CD14-positive monocyte (primary cell): ENCODE measurements around the gene CWH43. TPM values are rescaled to one million over a fixed set of nuclear protein-coding genes. Genes with fewer than 3 reads are reported as not detected.

ENCODE experiments used
- polyA plus RNA-seq, 3 donors: library from polyadenylated mRNA; depleted of rRNA in 1 of 3; unstranded in 2 of 3; stranded (reverse) in 1 of 3; fragments of 300-500 nt in 2 of 3; fragments of >200 nt in 1 of 3; fragmentation: Illumina TruSeq in 2 of 3; gene quantifications; 1 replicate in 2 of 3; 2 replicates in 1 of 3; pipeline ENCODE4 v1.2.3, GENCODE V29; 2012 to 2021
- small RNA-seq: library from RNA; depleted of rRNA; stranded (forward); fragments of <200 nt; gene quantifications from one replicate; pipeline ENCODE3, GENCODE V24; 2012; ENCODE audit warnings: low read depth; ENCODE audit not compliant: insufficient read length

Gene CWH43
- polyA plus RNA-seq, 3 donors = not detected

Small RNA genes lying within 50 kb of the gene (small RNA-seq; reads per million reads assigned to genes)
- gene AC020593.1 = not detected

Other genes with a start within 250 kb of the CWH43 start
- 10 to 100 TPM; 10.8 to 15.8 (median 14.4) TPM for gene FRYL, start 206.0 kb upstream of the CWH43 start, polyA plus RNA-seq
- gene OCIAD1, start 155.2 kb upstream of the CWH43 start, polyA plus RNA-seq = 100 to 1,000 TPM; 112 to 145 (median 139) TPM
- 1 to 10 TPM; 2.1 to 3.1 (median 2.9) TPM for gene OCIAD2, start 79.5 kb upstream of the CWH43 start, polyA plus RNA-seq